ENCODE results near the gene TYROBP.
"Not testable (repeated sequence)": the region's sequence is repeated elsewhere in the genome, so short reads cannot be mapped to it uniquely, and the experiment has no call there.

The TYROBP gene

DNA sequence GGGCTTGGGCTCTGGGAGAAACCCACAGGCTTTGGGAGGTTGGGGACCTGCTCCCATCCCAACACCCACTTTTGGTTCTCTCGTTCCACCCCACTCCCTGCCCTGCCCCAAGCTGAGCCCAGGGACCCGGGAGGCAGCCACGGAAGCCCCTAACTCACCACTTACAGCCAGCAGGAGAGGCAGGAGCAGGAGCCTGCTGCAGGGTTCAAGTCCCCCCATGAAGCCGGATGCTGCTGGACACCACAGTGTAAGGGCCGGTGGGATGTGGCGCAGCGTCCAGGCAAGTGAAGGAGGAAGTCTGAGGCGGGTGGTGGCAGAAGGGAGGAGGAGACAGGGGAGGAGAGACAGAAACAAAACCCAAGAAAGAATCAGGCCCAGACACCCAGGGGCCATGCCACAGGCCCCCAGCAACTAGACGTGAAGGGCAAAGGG, at the start of gene TYROBP:
TSS of gene TYROBP (minus strand) at position 286 of the 432 bp plus-strand sequence. CDS start at position 219, 67 bp downstream.
- DNase-seq (ENCODE audit: low read depth in 2 of 2): no peak

DNA sequence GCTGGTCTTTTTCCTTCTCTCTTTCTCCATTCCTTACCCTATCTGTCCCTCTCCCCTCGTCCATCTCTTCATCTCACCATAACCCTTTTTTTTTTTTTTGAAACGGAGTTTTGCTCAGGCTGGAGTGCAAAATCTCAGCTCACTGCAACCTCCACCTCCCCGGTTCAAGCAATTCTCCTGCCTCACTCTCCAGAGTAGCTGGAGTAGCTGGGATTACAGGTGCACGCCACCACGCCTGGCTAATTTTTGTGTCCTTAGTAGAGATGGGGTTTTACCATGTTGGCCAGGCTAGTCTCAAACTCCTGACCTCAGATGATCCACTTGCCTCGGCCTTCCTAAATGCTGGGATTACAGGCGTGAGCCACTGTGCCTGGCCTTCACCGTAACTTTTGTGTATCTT, 49.3 kb upstream of the TYROBP start:
- DNase-seq (ENCODE audit: low read depth in 2 of 2): not testable (repeated sequence)

DNA sequence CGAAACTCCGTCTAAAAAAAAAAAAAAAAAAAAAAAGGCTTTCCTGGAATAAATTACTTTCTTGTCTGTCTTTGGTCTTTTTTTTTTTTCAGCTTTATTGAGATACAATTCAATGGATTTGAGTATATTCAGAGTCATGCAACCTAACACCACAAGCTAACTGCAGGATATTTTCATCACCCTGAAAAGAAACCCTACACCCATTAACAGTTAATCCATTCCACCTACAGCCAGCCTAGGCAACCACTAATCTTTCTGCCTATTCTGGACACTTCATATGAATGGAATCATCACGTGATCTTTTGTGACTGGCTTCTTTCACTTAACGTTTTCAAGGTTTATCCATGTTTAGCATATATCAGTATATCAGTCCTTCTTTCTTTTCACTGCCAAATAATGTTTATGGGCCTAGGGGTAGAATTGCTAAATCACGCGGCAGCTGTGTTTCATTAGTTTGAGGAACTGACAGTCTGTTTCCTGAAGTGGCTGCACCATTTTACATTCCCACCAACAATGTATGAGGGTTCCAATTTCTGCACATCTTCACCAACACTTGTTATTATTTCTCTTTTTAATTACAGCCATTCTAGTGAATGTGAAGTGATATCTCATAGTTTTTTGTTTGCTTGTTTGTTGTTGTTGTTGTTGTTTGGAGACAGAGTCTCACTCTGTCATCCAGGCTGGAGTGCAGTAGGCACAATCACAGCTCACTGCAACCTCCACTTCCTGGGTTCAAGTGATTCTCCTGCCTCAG, 48.0 kb upstream of the TYROBP start:
- no peak for DNase-seq (ENCODE audit: low read depth in 2 of 2)

- no peak for DNase-seq (ENCODE audit: low read depth in 2 of 2)
These were observed 41.0 kb upstream of the TYROBP start for GRCh38 chr19:35949131-35949530.

DNA sequence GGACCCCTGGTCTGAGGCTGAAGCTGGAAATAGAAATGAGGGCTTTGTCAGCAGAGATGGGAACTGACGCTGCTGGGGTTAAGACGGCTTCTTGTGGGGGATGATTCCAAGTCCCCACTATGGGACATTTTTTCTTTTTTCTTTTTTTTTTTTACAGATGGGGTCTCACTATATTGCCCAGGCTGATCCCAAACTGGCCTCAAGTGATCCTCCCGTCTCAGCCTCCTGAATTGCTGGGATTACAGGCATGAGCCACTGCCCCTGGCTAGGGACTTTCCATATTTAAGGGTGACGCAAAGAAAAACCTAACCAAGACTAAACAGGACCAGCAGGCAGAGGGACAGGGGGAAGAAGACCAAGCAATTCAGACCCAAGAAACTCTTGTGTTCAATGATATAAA, 38.1 kb upstream of the TYROBP start:
- DNase-seq (ENCODE audit: low read depth in 2 of 2): no peak

DNA sequence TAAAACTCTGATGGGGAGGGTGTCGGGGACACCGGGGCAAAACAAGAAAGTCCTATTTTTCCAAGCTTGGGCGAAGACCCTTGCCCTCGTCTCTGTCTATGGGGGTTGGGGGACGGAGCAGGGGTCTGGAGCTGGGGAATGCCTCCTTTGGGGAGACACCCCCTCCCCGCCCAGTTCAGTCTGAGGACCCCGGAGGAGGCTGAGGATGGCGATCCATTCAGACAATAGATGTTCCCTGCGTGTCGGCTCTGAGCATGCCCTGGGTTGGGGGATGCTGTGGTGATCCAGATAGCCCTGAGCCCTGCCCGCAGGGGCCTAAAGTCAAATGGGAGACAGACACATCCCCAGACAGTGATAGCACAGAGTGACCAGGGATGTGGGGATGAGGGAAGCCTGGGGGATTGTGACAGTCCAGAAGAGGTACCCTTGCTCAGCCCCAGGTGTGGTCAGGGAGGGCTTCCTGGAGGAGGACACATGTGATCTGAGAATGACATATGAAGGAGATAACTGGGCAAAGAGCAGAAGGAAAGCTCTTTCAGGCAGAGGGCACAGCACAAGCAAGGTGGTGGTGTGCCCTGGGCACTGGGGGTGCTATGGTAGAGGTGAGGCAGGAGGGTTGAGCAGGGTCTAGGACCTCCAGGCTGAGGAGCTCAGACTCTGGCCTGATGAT, 37.2 kb upstream of the TYROBP start:
- no peak for DNase-seq (ENCODE audit: low read depth in 2 of 2)

DNA sequence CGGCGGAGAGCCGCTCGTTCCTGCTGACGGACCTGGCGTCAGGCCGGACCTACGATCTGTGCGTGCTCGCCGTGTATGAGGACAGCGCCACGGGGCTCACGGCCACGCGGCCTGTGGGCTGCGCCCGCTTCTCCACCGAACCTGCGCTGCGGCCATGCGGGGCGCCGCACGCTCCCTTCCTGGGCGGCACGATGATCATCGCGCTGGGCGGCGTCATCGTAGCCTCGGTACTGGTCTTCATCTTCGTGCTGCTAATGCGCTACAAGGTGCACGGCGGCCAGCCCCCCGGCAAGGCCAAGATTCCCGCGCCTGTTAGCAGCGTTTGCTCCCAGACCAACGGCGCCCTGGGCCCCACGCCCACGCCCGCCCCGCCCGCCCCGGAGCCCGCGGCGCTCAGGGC, 36.5 kb upstream of the TYROBP start:
- no peak for DNase-seq (ENCODE audit: low read depth in 2 of 2)

DNA sequence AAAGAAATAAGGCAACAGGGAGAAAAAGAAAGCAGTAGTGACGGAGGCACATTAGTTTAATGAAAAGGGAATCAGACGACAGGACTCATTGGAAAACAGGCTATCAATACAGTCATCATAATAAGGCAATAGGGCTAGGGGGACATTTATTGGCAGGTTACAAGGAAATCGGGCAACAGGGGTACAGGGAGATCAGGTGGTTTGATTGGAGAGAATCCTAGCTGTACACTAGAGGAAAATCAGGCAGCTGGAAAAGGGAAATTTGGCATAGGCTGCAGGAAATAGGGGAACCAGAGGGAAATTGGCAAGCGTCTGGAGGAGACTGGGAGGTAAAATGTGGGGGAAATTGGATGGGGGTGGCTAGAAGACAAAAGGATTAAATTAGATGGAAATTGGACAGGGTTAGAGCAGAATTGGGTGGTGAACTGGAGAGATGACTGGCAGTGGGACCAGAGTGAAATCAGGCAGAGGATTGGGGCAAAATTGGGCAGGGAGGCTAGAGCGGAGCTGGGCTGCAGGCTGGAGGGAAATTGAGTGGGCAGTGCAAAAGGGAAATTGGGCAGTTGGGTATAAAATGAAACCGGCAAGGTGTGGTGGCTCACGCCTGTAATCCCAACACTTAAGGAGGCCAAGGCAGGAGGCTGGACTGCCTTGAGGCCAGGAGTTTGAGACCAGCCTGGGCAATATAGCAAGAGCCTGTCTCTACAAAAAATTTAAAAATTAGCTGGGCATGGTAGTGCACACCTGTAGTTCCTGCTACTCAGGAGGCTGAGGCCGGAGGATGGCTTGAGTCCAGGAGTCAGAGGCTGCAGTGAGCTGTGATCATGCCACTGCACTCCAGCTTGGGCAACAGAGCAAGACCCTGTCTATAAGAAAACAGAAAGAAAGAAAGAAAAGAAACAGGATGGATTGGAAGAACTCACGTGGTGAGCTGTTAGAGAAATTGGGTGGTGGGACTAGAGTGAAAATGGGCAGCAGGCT, 35.5 kb upstream of the TYROBP start:
- no peak for DNase-seq (ENCODE audit: low read depth in 2 of 2)

DNA sequence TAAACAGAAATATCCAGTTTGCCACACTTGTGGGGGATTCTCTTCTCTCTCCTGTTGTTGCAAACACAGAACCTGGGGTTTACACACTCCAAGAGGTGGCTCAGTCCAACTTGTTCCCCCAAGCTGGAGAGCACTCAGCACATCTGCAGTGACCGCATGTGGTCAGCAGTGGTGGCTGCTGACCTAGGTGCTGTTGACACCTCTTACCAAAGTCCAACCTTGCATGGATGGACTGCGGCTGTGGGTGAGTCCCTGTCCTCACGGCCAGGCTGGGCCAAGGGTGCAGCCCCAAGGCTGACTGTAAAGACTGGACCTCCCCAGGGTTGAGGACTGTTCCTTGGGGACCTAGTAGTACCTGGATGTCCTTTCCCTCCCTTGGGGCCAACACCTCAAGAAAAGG, 34.1 kb upstream of the TYROBP start:
- no peak for DNase-seq (ENCODE audit: low read depth in 2 of 2)

GRCh38 chr19:35940839-35941238, 32.7 kb upstream of the TYROBP start:
- no peak for DNase-seq (ENCODE audit: low read depth in 2 of 2)

- no peak for DNase-seq (ENCODE audit: low read depth in 2 of 2)
These were observed 32.1 kb upstream of the TYROBP start for GRCh38 chr19:35940078-35940775.

- no peak for DNase-seq (ENCODE audit: low read depth in 2 of 2)
These were observed 31.4 kb upstream of the TYROBP start for GRCh38 chr19:35939307-35940077.

DNA sequence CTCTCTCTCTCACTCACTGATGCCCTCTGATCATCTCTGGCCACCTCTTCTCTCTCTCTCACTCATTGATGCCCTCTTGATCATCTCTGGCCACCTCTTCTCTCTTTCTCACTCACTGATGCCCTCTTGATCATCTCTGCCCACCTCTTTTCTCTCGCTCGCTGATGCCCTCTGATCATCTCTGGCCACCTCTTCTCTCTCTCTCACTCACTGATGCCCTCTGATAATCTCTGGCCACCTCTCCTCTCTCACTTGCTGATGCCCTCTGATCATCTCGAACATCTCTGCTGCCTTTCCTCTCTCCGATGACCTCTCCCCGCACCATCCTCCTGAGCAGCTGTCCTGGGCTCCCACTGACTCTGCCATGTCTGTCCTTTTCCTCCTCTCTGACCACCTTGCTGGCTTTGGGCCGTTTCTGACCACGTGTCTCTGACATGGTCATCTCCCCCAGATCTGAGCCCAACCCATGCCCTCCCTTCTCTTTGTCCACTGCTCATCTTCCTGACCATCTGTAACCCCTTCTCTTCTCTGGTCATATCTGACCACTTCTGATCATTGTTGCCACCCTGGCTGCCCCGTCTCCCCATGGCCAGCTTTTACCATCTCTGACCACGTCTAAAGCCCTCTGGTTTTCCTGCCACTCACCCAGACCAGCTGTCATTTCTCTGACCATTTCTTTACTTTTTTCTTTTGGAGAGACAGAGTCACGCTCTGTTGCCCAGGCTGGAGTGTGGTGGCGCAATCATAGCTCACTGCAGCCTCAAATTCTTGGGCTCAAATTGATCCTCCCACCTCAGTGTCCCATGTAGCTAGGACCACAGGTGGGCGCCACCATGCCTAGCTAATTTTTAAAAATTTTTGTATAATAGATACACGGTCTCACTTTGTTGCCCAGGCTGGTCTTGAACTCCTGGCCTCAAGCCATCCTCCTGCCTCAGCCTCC, 30.5 kb upstream of the TYROBP start:
- no peak for DNase-seq (ENCODE audit: low read depth in 2 of 2)

DNA sequence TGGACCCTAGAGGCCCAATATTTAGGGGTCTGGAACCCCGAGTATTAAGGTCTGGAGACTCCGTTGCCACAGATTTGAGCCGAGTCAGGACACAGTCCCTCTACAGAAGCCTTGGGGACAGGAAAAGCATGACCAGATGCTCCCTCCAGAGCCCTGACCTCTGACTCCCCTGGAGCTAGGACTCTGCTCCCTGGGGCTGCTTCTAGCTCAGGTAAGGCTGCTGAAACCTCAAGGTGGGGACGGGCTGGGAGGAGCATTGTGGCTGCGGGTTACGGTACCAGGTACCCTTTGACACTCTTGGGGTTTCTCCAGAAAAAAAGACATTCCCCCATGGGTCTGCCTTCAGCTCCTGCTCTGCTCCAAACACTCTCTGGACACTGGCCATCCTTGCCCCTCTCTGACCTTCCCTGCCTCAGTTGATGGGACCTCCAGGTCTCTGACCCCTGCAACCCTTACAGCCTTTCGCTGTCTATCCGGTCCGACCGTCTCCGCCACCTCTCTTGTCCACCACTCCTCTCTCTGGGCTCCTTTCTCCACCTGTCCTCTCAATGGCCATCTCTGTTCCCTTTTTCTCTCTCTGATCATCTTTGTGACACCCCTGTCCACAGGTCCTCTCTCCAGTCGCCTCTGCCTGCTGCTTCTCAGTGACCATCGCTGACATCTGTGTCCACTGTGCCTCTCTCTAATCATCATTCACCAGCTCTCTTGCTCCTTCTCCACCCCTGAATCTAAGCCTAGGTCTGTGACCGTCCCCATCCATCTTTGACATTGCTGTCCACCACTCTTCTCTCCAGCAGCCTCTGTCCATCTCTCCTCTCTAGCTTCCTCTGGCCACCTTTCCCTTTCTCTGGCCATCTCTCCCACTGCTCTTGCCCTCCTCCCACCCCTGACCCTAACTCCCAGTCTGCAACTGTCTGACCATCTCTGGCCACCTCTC, 29.5 kb upstream of the TYROBP start:
- DNase-seq (ENCODE audit: low read depth in 2 of 2): no peak

DNA sequence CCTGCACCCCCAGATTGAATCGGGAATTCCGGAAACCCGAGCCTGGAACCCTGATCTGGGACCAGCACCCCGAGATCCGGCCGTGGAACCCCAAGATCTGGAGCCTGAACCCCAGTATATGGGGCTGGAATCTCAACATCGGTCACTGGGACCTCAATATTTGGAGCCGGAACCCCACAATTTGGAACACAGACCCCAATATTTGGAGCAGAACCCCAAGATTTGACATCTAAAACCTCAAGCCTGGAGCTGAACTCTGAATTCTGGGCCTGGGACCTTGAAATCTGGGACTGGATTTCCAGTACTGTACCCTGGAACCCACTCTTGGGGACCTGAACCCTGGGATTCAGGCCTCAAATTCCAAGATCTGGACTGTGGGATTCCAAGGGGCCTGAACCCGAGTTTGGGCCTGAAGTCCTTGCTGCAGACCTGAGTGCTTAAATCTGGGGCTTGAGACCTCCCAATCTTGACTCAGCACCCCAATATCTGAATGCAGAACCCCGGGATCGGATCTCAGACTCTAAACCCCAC, 28.7 kb upstream of the TYROBP start:
- no peak for DNase-seq (ENCODE audit: low read depth in 2 of 2)

DNA sequence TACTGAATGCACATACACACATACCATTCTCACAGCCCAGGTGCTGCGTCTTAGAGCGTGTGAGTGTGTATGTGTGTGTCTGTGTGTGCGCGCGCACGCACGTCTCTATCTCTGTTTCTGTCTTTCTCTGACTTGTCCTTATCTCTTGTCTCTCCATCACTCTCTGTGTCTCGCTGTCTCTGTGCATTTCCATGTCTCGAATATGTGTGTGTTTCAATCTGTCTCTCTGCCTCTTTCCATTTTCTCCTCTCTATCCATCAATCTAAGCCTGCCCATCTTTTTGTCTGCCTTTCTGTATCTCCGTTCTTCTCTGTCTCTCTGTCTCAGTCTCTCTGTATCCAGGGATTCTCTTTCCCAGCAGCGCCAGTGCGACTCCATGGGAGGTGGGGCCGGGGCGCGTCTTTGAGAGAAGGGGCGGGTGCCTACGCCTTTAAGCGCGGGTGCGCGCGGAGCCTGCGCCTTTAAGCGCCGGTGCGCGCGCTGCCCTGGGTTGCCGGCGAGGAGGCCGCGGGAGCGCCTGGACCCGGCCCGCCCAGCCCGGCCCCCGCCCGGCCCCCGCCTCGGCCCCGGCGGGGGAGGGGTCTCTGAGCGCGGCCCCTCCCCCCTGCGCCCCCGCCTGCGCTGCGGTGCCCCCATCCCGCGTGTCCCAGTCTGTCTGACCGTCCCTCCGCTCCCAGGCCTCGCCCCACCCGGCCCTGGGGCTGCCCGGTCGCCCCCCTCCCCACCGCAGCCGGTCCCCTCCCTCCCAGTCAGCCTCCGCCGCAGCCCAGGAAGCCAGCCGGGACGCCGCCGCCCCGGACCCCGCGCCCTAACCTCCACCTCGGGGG, 28.0 kb upstream of the TYROBP start, which contains the start of gene LRFN3:
TSS of gene LRFN3 (plus strand) at position 464 of the 827 bp plus-strand sequence. CDS start 3,052 bp downstream, outside the sequence.
- DNase-seq (ENCODE audit: low read depth in 2 of 2): peak in 1 of 2 donors; percentile 33

GRCh38 chr19:35932291-35932936, 24.3 kb upstream of the TYROBP start:
- DNase-seq (ENCODE audit: low read depth in 2 of 2): no peak
